OCI-LY1 (cell line): ENCODE results near the gene CHCHD3.

Experiments used
- CTCF ChIP-seq: fragments of 200-600 bp; sonication (generic), shearing (Covaris generic); IDR thresholded peaks from 2 replicates; pipeline ENCODE4 v1.5.1; 2017; ENCODE audit warnings: mild to moderate bottlenecking, antibody characterized with exemption, low read length, moderate library complexity, mixed read lengths
- EZH2 ChIP-seq: fragments of 200-600 bp; sonication (generic), shearing (Covaris generic); IDR thresholded peaks from 2 replicates; pipeline ENCODE4 v1.8.0; 2017; ENCODE audit warnings: borderline replicate concordance, mixed run types, mild to moderate bottlenecking, antibody characterized with exemption, low read length, moderate library complexity, mixed read lengths

GRCh38 chr7:132793474-132793873 lies 288.4 kb downstream of the CHCHD3 start:
- TF ChIP-seq CTCF = no peak
- no peak for TF ChIP-seq EZH2
